ENCODE data around the gene IGFBPL1.

DNA sequence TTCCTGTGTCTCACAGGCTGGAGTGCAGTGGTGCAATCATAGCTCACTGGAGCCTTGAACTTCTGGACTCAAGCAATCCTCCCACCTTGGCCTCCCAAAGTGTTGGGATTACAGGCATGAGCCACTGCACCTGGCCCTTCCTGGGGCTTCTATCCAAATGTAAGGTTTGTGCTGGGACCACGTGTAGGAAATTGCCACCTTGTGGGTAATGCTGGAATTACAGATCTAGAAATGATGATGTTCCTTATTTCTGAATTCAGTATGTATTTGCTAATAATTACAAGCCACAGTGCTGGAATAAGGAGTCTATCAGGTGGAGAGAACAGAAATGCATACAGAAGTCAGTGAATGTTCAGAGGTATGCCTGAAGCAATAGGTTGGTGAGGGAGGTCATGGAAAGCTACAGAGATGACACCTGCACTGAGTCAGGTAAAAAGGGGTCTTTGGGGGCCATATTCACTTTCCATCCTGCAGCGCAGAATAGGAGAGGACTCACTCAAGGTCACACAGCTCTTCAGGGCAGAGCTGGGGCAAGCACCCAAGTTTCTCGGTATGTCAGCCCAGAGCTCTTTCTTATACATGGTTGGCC is 8.8 kb upstream of the IGFBPL1 start:
- TF ChIP-seq, protein P1, sequence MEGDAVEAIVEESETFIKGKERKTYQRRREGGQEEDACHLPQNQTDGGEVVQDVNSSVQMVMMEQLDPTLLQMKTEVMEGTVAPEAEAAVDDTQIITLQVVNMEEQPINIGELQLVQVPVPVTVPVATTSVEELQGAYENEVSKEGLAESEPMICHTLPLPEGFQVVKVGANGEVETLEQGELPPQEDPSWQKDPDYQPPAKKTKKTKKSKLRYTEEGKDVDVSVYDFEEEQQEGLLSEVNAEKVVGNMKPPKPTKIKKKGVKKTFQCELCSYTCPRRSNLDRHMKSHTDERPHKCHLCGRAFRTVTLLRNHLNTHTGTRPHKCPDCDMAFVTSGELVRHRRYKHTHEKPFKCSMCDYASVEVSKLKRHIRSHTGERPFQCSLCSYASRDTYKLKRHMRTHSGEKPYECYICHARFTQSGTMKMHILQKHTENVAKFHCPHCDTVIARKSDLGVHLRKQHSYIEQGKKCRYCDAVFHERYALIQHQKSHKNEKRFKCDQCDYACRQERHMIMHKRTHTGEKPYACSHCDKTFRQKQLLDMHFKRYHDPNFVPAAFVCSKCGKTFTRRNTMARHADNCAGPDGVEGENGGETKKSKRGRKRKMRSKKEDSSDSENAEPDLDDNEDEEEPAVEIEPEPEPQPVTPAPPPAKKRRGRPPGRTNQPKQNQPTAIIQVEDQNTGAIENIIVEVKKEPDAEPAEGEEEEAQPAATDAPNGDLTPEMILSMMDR (IDR thresholded peaks at IDR 0.05; ENCODE audit: borderline replicate concordance, extremely low read depth, low read length, poor library complexity, severe bottlenecking) = peak; percentile 68
- no peak for TF ChIP-seq EZH2 (IDR thresholded peaks at IDR 0.05; ENCODE audit: borderline replicate concordance, low read depth, low read length, severe bottlenecking)
